ENCODE data around the gene C1orf116.

DNA sequence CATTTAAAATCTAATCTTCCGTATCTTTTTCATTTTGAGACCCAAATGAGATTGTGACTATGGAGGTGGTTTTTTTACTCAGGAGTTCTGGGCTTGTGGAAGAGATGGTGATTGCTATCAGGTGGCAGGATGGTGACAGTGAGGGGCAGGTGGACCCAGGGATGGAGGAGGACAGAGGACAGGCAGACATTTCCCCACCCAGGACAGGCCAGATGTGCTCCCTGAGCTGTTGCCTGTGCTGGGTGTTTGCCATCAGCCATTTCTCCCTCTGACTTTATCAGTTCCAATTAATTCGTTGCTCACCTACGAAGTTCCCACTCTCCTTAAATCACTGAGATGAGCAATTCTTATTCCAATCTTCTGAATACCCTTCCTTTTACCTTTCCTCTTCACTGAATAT is 26.5 kb downstream of the C1orf116 start:
- no peak for TF ChIP-seq POLR2A (IDR thresholded peaks at IDR 0.05)
- TF ChIP-seq, protein P1, sequence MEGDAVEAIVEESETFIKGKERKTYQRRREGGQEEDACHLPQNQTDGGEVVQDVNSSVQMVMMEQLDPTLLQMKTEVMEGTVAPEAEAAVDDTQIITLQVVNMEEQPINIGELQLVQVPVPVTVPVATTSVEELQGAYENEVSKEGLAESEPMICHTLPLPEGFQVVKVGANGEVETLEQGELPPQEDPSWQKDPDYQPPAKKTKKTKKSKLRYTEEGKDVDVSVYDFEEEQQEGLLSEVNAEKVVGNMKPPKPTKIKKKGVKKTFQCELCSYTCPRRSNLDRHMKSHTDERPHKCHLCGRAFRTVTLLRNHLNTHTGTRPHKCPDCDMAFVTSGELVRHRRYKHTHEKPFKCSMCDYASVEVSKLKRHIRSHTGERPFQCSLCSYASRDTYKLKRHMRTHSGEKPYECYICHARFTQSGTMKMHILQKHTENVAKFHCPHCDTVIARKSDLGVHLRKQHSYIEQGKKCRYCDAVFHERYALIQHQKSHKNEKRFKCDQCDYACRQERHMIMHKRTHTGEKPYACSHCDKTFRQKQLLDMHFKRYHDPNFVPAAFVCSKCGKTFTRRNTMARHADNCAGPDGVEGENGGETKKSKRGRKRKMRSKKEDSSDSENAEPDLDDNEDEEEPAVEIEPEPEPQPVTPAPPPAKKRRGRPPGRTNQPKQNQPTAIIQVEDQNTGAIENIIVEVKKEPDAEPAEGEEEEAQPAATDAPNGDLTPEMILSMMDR (IDR thresholded peaks at IDR 0.05), result no peak
